Fibroblast of the aortic adventitia (primary cell): ENCODE results near the gene LCAT. TPM values are rescaled to one million over a fixed set of nuclear protein-coding genes. Genes with fewer than 3 reads are reported as not detected.

Experiments used
- DNase-seq: peaks from one replicate; pipeline ENCODE4 v3.0.0-alpha.2; 2010; ENCODE audit warnings: low read depth
- H3K4me3 ChIP-seq: 2 replicates; pipeline ENCODE4 v1.5.1; 2011; ENCODE audit warnings: low read depth, mild to moderate bottlenecking, control low read depth, low read length, moderate library complexity
- total RNA-seq: library from RNA; depleted of rRNA; stranded (reverse); fragments of >200 nt; gene quantifications from 2 replicates; pipeline ENCODE4 v1.2.3, GENCODE V29; 2012; ENCODE audit warnings: low replicate concordance
- TF ChIP-seq, protein P1 (sequence below): IDR thresholded peaks from 2 replicates; pipeline ENCODE4 v1.5.1; 2011; ENCODE audit warnings: mild to moderate bottlenecking, low read length, control low read depth, inconsistent platforms; ENCODE audit not compliant: insufficient read depth

Gene LCAT
- total RNA-seq, 1 donor = 5.2 TPM

DNA sequence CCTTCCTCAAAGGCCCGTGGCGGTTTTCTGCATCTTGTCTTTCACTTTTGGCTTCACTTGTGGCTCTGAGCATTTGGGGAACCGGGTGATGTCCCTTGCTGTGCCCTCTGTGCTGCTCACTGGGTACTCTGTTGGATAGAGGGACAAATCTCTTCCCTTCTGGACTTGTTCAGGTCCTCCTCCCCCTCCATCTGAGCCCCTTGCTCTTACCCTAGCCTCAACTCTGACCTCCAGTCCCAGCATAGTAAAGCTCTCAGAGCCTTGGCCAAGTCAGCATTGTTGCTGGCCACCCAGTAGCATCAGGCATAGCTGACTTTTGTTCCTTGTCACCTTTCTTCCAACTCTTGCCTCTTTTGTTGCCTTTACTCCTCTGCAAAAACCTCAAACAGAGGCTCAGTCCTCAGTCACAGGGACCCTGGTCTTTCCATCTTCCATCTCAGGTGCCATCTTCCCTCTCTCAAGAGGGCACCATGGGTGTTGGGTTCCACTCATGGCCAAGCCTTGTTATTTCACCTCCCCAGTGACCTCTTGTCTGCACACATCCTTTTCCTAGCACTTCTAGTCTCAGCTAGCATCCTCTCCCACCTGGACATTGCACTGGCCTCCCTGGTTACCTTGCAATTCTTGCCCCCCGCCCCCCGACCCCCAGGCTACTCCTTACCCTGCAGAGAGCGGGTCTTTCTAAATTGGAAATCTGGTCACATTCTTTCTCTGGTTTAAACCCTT lies 6.9 kb downstream of the LCAT start:
- DNase-seq = no peak

DNA sequence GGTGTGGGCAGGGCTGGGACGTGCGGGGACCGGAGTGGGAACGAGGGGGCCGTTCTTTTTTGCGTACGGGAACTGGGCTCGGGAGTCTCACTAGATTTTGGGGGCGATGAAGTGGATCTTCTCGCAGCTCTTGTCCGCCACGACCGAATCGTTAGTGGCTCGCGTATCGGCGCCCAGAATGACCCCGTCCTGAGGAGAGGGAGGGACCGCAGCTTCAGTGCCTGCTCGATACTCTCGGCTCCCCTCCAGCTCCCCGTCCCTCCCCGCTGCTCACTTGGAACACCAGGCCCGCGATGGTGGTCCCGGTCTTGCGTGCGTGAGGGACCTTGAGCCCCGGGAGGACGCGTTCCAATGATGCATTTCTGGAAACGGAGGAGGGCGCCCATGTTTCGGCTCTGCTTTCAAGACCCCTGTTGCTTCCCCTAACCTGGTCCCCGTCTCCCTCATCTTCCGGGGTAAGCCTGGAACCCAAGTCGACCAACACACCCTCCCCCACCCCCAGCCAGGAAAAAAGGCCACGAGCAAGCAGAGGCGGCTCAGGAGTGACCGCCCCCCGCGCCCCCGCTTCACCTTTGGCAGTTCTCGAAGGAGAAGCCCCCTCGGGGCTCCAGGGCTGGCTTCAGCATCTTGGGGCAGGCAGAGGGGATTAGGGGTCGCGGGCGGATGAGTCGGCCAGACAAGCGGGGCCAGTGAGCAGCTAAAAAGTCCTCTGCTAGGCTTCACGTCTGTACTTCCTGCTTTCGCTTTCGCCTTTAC lies 7.6 kb downstream of the LCAT start, which contains the start of gene PSMB10:
Gene PSMB10 (minus strand): TSS at position 727 of the 756 bp plus-strand sequence. CDS start 101 bp downstream, at position 626.
- DNase-seq = peak; percentile 73
- TF ChIP-seq, protein P1, sequence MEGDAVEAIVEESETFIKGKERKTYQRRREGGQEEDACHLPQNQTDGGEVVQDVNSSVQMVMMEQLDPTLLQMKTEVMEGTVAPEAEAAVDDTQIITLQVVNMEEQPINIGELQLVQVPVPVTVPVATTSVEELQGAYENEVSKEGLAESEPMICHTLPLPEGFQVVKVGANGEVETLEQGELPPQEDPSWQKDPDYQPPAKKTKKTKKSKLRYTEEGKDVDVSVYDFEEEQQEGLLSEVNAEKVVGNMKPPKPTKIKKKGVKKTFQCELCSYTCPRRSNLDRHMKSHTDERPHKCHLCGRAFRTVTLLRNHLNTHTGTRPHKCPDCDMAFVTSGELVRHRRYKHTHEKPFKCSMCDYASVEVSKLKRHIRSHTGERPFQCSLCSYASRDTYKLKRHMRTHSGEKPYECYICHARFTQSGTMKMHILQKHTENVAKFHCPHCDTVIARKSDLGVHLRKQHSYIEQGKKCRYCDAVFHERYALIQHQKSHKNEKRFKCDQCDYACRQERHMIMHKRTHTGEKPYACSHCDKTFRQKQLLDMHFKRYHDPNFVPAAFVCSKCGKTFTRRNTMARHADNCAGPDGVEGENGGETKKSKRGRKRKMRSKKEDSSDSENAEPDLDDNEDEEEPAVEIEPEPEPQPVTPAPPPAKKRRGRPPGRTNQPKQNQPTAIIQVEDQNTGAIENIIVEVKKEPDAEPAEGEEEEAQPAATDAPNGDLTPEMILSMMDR = no peak

More for the DNA sequence above, 6.9 kb downstream of the LCAT start:
- H3K4me3 ChIP-seq = peak overlapping the region; percentile 96
- TF ChIP-seq, protein P1 = no peak

DNA sequence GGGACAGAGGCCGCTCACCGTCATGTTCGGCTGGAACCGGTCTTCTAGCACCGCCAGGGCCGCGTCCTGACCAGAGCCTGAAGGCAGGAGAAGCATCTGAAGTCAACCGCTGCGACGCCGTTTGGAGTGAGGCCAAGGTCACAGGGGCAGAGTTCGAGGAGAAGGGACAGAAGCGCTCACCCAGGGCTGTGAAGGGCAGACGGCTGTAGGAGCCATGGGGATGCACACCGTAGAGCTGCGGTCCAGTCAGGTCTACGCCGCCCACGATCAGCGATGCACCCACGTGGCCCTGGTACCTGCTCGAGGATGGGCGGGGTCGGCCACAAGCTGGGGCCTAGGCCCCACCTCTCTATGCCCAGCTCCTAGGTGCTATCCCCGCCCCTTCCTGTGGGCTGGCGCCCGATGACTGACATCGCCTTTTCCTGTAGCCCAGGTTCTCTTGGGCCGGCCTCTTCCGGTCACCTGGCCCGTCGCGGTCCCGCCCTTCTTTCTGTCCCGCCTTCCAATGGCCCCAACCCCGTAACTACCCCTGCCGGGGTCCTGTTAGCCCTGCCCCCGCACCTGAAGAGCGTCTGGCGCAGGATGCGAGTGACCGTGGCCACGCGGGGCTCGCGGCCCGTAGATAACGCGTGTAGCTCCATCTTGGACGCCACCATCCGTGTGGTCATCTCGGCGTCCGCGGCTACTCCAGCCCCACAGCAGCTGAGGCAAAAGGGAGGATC lies 8.4 kb downstream of the LCAT start:
- TF ChIP-seq, protein P1 = no peak
- peak; percentile 85 for DNase-seq
- H3K4me3 ChIP-seq = peak overlapping the region; percentile 96

More for the DNA sequence above, 7.6 kb downstream of the LCAT start, which contains the start of gene PSMB10:
- peak within 1 kb of the TSS; percentile 96 for H3K4me3 ChIP-seq

DNA sequence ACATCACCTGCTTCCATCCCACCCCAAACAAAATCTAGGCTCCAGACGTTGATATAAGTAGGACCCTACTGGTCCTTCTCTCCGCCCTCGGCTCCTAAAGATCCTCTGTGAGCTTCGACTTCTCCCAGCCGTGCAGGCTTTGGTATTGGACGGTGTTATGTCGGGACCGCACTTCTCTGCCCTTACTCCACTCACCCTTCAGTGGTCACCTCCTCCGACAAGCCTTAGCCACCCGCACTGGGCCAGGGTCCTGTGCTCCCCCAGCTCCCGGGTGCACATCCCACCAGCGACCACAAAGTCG lies 8.9 kb downstream of the LCAT start:
- peak overlapping the region; percentile 96 for H3K4me3 ChIP-seq
- DNase-seq = no peak
- TF ChIP-seq, protein P1 = no peak

DNA sequence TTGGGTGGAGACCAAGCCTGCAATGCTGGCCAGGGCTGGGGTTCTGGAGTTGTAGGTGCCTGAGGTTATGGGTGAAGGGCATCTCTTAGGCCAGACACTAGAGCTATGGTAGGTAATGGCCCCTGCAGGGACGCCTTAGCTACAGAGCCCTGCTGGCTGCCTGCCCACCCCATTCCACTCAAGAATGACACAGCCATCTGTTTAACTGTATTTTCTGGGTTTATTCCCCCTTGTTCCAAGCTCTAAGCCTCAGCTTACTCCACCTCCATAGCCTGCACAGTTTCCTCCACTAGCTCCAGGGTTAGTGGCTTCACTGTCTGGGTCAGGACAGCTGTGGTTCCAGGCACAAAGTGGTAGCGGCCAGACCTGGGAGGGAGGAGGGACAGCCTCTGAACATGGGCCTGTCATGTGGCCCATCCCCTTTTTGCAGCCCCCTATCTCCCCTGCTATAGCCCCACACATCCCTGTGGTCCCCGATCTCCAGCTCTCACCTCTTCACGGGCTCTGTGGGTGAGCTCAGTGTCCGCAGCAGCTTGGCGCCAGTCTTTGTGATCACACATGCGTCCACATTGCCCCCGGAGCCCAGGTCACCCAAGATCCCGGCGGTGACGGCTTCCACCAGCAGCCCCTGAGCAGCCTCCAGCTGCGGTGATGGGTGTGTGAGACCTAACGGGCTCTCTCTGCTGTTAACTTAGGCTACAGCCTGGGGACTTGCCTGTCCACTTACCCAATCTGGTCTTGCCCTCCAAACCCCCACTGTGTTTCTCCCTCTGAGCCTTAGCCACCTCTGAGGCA lies 9.4 kb downstream of the LCAT start:
- TF ChIP-seq, protein P1 = no peak
- H3K4me3 ChIP-seq = peak overlapping the region; percentile 96
- no peak for DNase-seq

DNA sequence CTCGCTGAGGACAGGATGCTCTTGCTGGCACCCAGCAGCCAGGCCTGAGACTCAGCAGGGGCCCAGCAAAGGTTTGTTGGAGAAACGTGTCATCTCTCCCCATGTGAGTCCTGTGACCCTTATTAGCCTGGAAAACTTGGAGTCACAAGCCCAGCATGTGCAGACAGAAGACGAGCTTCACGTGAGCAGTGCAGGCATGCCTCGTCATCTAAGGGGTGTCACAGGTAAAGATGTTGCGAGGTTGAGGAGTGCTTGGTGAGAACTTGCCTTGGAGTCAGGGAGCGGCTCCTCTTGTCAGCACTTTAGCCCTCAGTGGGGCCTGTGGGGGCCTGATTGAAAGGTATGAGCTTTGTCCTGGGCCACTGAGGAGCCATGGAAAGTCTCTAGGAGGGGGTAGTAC lies 10.1 kb downstream of the LCAT start:
- H3K4me3 ChIP-seq = no peak overlapping the region
- TF ChIP-seq, protein P1 = no peak
- DNase-seq = no peak
